Keratinocyte (primary cell): Measurements from ENCODE around the gene MMAB. TPM values are rescaled to one million over a fixed set of nuclear protein-coding genes. Genes with fewer than 3 reads are reported as not detected.

Source experiments
- DNase-seq: peaks from one replicate; pipeline ENCODE4 v3.0.0-alpha.2; 2011; ENCODE audit warnings: low read depth, missing footprints, low spot score
- FAIRE-seq: peaks from 2 replicates; lab custom pipeline; 2011; peaks lifted over from hg19 to GRCh38; lab: Jason Lieb, UNC
- H2AFZ ChIP-seq: 2 replicates; pipeline ENCODE4 v1.6.0; 2012; ENCODE audit warnings: low read length, control low read depth, inconsistent platforms; ENCODE audit not compliant: control insufficient read depth
- H3K27ac ChIP-seq: 2 replicates; pipeline ENCODE4 v1.5.1; 2011; ENCODE audit warnings: low read length; ENCODE audit not compliant: control insufficient read depth, insufficient read depth
- H3K27me3 ChIP-seq: 3 replicates; pipeline ENCODE4 v1.6.0; 2011; ENCODE audit warnings: low read length; ENCODE audit not compliant: control insufficient read depth, insufficient read depth; ENCODE audit errors: extremely low read depth
- H3K36me3 ChIP-seq, 2 experiments: 2 replicates in 1 of 2; 3 replicates in 1 of 2; pipeline ENCODE4 v1.5.1; 2011; ENCODE audit warnings: low read length in 2 of 2, mild to moderate bottlenecking in 1 of 2; ENCODE audit not compliant: control insufficient read depth in 2 of 2, insufficient read depth in 2 of 2; ENCODE audit errors: extremely low read depth in 1 of 2
- H3K4me1 ChIP-seq: 3 replicates; pipeline ENCODE4 v1.5.1; 2011; ENCODE audit warnings: low read length; ENCODE audit not compliant: control insufficient read depth, insufficient read depth; ENCODE audit errors: extremely low read depth
- H3K4me2 ChIP-seq: 3 replicates; pipeline ENCODE4 v1.6.0; 2011; ENCODE audit warnings: low read depth, low read length; ENCODE audit not compliant: control insufficient read depth, insufficient read depth; ENCODE audit errors: extremely low read depth
- H3K4me3 ChIP-seq, 3 experiments: fragments of 200-600 bp in 1 of 3; sonication (generic) in 1 of 3; 2 replicates in 2 of 3; 3 replicates in 1 of 3; pipeline ENCODE4 v1.5.1; 2011 to 2016; ENCODE audit warnings: low read length in 3 of 3, mild to moderate bottlenecking in 3 of 3, control low read depth in 2 of 3, inconsistent platforms in 1 of 3, low read depth in 1 of 3, mixed read lengths in 1 of 3, mixed run types in 1 of 3, moderate library complexity in 1 of 3; ENCODE audit not compliant: control insufficient read depth in 2 of 3, insufficient read depth in 2 of 3; ENCODE audit errors: extremely low read depth in 1 of 3
- H3K79me2 ChIP-seq: 2 replicates; pipeline ENCODE4 v1.6.0; 2012; ENCODE audit warnings: low read length; ENCODE audit not compliant: control insufficient read depth, insufficient read depth
- H3K9ac ChIP-seq: 3 replicates; pipeline ENCODE4 v1.6.0; 2011; ENCODE audit warnings: low read length; ENCODE audit not compliant: control insufficient read depth, insufficient read depth; ENCODE audit errors: extremely low read depth
- H3K9me1 ChIP-seq: 3 replicates; pipeline ENCODE4 v1.6.0; 2011; ENCODE audit warnings: low read length; ENCODE audit not compliant: control insufficient read depth, insufficient read depth; ENCODE audit errors: extremely low read depth
- H3K9me3 ChIP-seq: 2 replicates; pipeline ENCODE4 v1.5.1; 2012; ENCODE audit warnings: low read depth, low read length; ENCODE audit not compliant: control insufficient read depth
- H4K20me1 ChIP-seq: 3 replicates; pipeline ENCODE4 v1.6.0; 2011; ENCODE audit warnings: low read length; ENCODE audit not compliant: control insufficient read depth, insufficient read depth; ENCODE audit errors: extremely low read depth
- EZH2 ChIP-seq: IDR thresholded peaks from one replicate; pipeline ENCODE4 v1.6.1; 2012; ENCODE audit warnings: inconsistent platforms, mild to moderate bottlenecking, low read length, moderate library complexity
- dilution Hi-C: fragments of 300-500 bp; cut with MboI; formaldehyde crosslinking; loops from one replicate; pipeline ENCODE4 v1.7.0; 2020; ENCODE audit warnings: low sequenced_read_pairs; ENCODE audit not compliant: extremely low pct_ligation_motif_present
- polyA plus RNA-seq, 5 experiments: library from polyadenylated mRNA; depleted of rRNA in 3 of 5; stranded (reverse) in 3 of 5; stranded (forward) in 1 of 5; unstranded in 1 of 5; fragments of >200 nt; gene quantifications; 1 replicate in 1 of 5; 2 replicates in 3 of 5; 3 replicates in 1 of 5; pipeline versions ENCODE4 v1.2.1 to v1.2.3, GENCODE V29; 2011 to 2012; ENCODE audit warnings: missing spikeins in 2 of 5, low read depth in 1 of 5, low replicate concordance in 1 of 5
- TF ChIP-seq, protein P1 (sequence below), 3 experiments: IDR thresholded peaks in 1 of 3; conservative IDR thresholded peaks in 1 of 3; optimal IDR thresholded peaks in 1 of 3; 2 replicates in 2 of 3; 3 replicates in 1 of 3; pipeline versions ENCODE3 to v1.5.1; 2011; ENCODE audit warnings: low read length in 3 of 3, mild to moderate bottlenecking in 3 of 3, moderate library complexity in 2 of 3, control low read depth in 1 of 3, inconsistent platforms in 1 of 3; ENCODE audit not compliant: insufficient read depth in 2 of 3; ENCODE audit errors: extremely low read depth in 1 of 3

MMAB gene
- polyA plus RNA-seq, 1 donor (not counting 4 experiments of a cell fraction or from before 2014, with no cell fraction given) = 30.6 TPM

GRCh38 chr12:109592905-109593272, 19.6 kb upstream of the MMAB start:
- H4K20me1 ChIP-seq = no peaks in the 10 kb centered on the region
- dilution Hi-C loops = no loop called here
- no peak overlapping the region for H3K27ac ChIP-seq
- H3K4me2 ChIP-seq = no peak overlapping the region
- no peaks in the 10 kb centered on the region for H3K27me3 ChIP-seq
- peaks cover 13 to 33% of the 10 kb centered on the region in 2 experiments for H3K36me3 ChIP-seq
- no peaks in the 10 kb centered on the region for H3K79me2 ChIP-seq
- TF ChIP-seq, protein P1, sequence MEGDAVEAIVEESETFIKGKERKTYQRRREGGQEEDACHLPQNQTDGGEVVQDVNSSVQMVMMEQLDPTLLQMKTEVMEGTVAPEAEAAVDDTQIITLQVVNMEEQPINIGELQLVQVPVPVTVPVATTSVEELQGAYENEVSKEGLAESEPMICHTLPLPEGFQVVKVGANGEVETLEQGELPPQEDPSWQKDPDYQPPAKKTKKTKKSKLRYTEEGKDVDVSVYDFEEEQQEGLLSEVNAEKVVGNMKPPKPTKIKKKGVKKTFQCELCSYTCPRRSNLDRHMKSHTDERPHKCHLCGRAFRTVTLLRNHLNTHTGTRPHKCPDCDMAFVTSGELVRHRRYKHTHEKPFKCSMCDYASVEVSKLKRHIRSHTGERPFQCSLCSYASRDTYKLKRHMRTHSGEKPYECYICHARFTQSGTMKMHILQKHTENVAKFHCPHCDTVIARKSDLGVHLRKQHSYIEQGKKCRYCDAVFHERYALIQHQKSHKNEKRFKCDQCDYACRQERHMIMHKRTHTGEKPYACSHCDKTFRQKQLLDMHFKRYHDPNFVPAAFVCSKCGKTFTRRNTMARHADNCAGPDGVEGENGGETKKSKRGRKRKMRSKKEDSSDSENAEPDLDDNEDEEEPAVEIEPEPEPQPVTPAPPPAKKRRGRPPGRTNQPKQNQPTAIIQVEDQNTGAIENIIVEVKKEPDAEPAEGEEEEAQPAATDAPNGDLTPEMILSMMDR (optimal IDR thresholded peaks at IDR 0.05 in 1 of 3, IDR thresholded peaks at IDR 0.05 in 1 of 3, conservative IDR thresholded peaks at IDR 0.05 in 1 of 3; ENCODE audit: extremely low read depth in 1 of 3, insufficient read depth in 2 of 3, low read length in 3 of 3) = no peak
- TF ChIP-seq EZH2 = no peak
- no peaks in the 10 kb centered on the region for H3K9me3 ChIP-seq
- no peaks in the 10 kb centered on the region for H3K4me1 ChIP-seq
- H3K4me3 ChIP-seq = no peak overlapping the region
- DNase-seq (no peak), FAIRE-seq (no peak)
- H3K9ac ChIP-seq = no peak overlapping the region
- no peaks in the 10 kb centered on the region for H3K9me1 ChIP-seq
- H2AFZ ChIP-seq = no peak overlapping the region

DNA sequence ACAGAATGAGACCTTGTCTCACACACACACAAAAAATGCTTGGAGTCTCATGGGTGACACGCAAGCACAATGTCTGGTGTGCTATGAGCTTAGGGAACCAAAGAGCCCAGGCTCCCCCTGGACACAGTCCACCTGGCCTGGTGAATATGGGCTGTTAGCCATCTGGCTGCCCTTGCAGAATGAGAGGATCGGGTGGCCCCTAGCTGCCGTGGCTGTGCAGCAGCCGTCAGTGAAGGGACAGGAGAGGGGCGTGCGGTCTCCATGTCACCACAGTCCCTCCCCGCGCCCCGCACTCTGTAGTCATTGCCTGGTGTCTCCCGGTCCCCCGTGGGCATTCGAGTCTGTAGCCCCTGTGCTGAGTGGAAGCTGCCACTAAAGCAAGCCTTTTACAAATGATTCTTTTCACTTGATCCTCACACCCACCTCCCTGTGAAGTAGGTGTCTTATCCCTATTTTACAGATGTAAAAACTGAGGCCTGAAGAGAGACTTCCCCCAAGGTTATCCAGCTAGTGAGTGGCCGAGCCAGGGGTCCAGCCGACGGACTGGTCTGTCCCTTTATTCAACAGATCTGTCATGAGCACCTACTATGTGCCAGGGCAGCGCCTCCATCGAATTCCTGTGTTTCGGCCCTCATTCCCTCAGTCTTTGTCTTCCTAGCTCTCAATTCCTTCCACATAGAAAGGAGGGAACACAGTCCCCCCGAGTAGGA, 19.0 kb upstream of the MMAB start:
- Histone ChIP-seq H3K79me2 (no peaks in the 10 kb centered on the region), H3K9me3 (no peaks in the 10 kb centered on the region), H3K36me3 (peaks cover 14 to 36% of the 10 kb centered on the region in 2 experiments), H3K4me2 (no peak overlapping the region), H4K20me1 (no peaks in the 10 kb centered on the region), H3K27ac (no peak overlapping the region), H2AFZ (no peak overlapping the region), H3K4me1 (no peaks in the 10 kb centered on the region), H3K27me3 (no peaks in the 10 kb centered on the region), H3K4me3 (no peak overlapping the region), H3K9ac (no peak overlapping the region), H3K9me1 (no peaks in the 10 kb centered on the region)
- no peak for TF ChIP-seq EZH2
- TF ChIP-seq, protein P1 (optimal IDR thresholded peaks at IDR 0.05 in 1 of 3, IDR thresholded peaks at IDR 0.05 in 1 of 3, conservative IDR thresholded peaks at IDR 0.05 in 1 of 3; ENCODE audit: extremely low read depth in 1 of 3, insufficient read depth in 2 of 3, low read length in 3 of 3) = no peak
- dilution Hi-C loops = no loop called here
- DNase-seq = no peak
- no peak for FAIRE-seq
